ENCODE results near the gene ESYT2.

- TF ChIP-seq BCL11A (tag by site-specific recombination; IDR thresholded peaks at IDR 0.05; ENCODE audit: low read depth) (no peak), PRDM6 (tag by site-specific recombination; IDR thresholded peaks at IDR 0.05) (no peak), CTCF (tag by site-specific recombination; IDR thresholded peaks at IDR 0.05) (no peak), ZBTB1 (tag by site-specific recombination; IDR thresholded peaks at IDR 0.05) (no peak), ZNF350 (tag by site-specific recombination; IDR thresholded peaks at IDR 0.05) (no peak), ZNF302 (tag by site-specific recombination; IDR thresholded peaks at IDR 0.05; ENCODE audit: low read depth) (no peak), ZNF274 (IDR thresholded peaks at IDR 0.05; ENCODE audit: low read length) (no peak), ZNF274 (tag by site-specific recombination; IDR thresholded peaks at IDR 0.05; ENCODE audit: borderline replicate concordance) (no peak), PRDM10 (tag by site-specific recombination; IDR thresholded peaks at IDR 0.05) (no peak), ZNF362 (tag by site-specific recombination; IDR thresholded peaks at IDR 0.05) (no peak), TCF7L2 (IDR thresholded peaks at IDR 0.05; ENCODE audit: borderline replicate concordance, low read depth, low read length) (no peak)
Measured at GRCh38 chr7:158821171-158822031, 7.9 kb downstream of the ESYT2 start.
